ENCODE results near the gene FBXW5. TPM values are rescaled to one million over a fixed set of nuclear protein-coding genes. Genes with fewer than 3 reads are reported as not detected.

The FBXW5 gene
- total RNA-seq, 2 donors from 2014 or later = 156 to 161 TPM

DNA sequence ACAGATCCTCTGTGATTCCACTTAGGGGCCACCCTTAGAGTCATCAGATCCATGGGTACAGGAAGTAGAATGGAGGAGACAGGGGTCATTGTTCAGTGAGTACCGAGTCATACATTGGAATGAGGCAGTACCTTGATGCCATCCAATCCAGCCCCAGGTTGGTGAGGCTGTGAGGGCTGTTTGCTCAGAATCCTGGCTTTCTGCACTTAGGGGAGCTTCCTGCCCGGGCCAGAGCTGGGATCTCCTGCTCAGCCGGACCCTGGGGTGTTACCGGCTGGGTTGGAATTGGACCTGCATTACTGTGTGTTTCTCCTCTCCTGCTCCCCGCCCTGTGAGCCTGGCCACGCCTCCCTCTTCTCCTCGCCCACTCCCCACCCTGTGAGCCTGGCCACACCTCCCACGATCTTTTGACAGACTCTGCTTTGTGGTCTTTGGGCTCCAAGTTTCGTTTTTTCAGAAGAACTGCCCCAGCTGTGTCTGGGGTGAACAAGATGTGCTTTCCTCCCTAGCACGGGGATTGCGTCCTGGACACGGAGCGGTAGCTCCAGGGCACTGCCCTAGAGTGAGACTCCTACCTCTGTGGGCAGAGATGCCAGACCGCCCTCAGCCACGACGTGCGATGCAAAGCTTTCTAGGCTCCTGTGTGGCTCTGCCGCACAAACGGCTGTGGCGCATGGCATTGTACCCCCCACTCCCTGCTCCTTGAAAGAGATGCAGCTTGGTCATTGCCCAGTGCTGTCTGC, 42.9 kb downstream of the FBXW5 start:
- WGBS, 2 donors = 45 to 51% methylated on average over 9 to 20 of the region's 20 CpGs
- H3K4me3 ChIP-seq = no peak overlapping the region
- H3K4me1 ChIP-seq = peaks cover 54% of the 10 kb centered on the region

DNA sequence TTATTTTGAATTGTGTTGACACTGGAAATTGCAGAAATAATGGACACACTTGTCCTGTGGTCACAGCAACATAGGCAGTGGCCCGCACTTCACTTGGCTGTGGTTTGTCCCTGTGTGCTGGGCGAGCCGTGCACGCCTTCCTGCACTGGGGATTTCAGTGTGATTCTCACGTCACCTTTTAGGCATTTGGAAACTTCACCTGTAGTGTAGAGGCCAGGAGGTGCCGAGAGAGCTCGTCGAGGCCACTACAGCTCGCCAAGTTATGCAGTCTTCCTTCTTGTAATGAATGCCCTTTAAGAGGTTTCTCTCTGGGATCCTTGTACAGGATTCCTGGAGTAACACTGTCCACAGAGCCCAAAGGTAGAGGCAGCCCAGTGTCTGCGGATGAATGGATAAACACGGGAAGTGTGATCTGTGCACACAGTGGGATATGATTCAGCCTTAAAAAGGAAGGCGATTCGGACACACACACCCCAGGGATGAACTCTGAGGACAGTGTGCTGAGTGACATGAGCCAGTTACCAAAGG, 43.5 kb downstream of the FBXW5 start:
- H3K4me3 ChIP-seq = no peak overlapping the region
- TF ChIP-seq POLR2A (IDR thresholded peaks at IDR 0.05) = no peak
- TF ChIP-seq, protein P1, sequence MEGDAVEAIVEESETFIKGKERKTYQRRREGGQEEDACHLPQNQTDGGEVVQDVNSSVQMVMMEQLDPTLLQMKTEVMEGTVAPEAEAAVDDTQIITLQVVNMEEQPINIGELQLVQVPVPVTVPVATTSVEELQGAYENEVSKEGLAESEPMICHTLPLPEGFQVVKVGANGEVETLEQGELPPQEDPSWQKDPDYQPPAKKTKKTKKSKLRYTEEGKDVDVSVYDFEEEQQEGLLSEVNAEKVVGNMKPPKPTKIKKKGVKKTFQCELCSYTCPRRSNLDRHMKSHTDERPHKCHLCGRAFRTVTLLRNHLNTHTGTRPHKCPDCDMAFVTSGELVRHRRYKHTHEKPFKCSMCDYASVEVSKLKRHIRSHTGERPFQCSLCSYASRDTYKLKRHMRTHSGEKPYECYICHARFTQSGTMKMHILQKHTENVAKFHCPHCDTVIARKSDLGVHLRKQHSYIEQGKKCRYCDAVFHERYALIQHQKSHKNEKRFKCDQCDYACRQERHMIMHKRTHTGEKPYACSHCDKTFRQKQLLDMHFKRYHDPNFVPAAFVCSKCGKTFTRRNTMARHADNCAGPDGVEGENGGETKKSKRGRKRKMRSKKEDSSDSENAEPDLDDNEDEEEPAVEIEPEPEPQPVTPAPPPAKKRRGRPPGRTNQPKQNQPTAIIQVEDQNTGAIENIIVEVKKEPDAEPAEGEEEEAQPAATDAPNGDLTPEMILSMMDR (IDR thresholded peaks at IDR 0.05) = no peak
- intact Hi-C loops (cut with DNase I) = no loop called here
- H3K36me3 ChIP-seq (replicated peaks in 1 of 2; ENCODE audit: insufficient read depth in 1 of 2, low read depth in 2 of 2) = no peaks in the 10 kb centered on the region
- peak overlapping the region; percentile 79 to 93 (median 87) for H3K27ac ChIP-seq
- H3K4me1 ChIP-seq = peaks cover 54% of the 10 kb centered on the region
- 63 to 67% methylated on average over 12 to 13 of the region's 13 CpGs for WGBS, 2 donors
- ATAC-seq = peak; percentile 49
- H3K9me3 ChIP-seq = no peaks in the 10 kb centered on the region
- DNase-seq = peak; percentile 44 to 56 (median 52)
- no peaks in the 10 kb centered on the region for H3K27me3 ChIP-seq

More for the DNA sequence above, 42.9 kb downstream of the FBXW5 start:
- peak in 2 of 3 donors; percentile 71 for TF ChIP-seq POLR2A (IDR thresholded peaks at IDR 0.05)
- TF ChIP-seq, protein P1 (IDR thresholded peaks at IDR 0.05) = no peak
- DNase-seq (peak; percentile 28 to 65 (median 42)), ATAC-seq (peak; percentile 62)
- Histone ChIP-seq H3K9me3 (no peaks in the 10 kb centered on the region), H3K36me3 (replicated peaks in 1 of 2; ENCODE audit: insufficient read depth in 1 of 2, low read depth in 2 of 2) (no peaks in the 10 kb centered on the region), H3K27me3 (no peaks in the 10 kb centered on the region), H3K27ac (peak overlapping the region; percentile 79 to 93 (median 87))
- intact Hi-C loops (cut with DNase I) = no loop called here

DNA sequence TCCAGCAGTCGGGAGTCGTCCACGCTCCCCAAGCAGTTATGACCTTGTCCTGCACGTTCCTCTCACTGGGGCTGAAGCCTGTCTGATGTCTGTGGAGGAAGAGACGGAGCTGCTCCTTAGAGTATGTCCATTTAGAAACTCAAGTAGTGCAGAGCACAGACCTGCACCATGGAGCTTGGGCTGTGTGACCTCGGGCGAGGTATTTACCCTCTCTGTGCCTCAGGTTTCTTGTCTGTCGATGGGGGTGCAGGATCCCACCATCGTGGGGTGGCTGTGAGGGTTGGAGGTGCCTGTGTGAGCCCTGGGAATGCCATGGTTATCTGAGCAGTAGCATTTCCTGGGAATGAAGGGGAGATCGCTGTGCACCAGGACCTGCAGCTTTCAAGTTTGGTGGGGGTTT, 44.0 kb downstream of the FBXW5 start:
- H3K27me3 ChIP-seq = no peaks in the 10 kb centered on the region
- TF ChIP-seq, protein P1 (IDR thresholded peaks at IDR 0.05) = no peak
- no peak for TF ChIP-seq POLR2A (IDR thresholded peaks at IDR 0.05)
- peak overlapping the region in 3 of 4 donors; percentile 84 to 93 (median 90) for H3K27ac ChIP-seq
- H3K4me1 ChIP-seq = peaks cover 54% of the 10 kb centered on the region
- H3K4me3 ChIP-seq = no peak overlapping the region
- ATAC-seq (no peak), DNase-seq (no peak)
- H3K9me3 ChIP-seq = no peaks in the 10 kb centered on the region
- 85 to 87% methylated on average over 10 of the region's 10 CpGs for WGBS, 2 donors
- intact Hi-C loops (cut with DNase I) = no loop called here
- H3K36me3 ChIP-seq (replicated peaks in 1 of 2; ENCODE audit: insufficient read depth in 1 of 2, low read depth in 2 of 2) = no peaks in the 10 kb centered on the region

DNA sequence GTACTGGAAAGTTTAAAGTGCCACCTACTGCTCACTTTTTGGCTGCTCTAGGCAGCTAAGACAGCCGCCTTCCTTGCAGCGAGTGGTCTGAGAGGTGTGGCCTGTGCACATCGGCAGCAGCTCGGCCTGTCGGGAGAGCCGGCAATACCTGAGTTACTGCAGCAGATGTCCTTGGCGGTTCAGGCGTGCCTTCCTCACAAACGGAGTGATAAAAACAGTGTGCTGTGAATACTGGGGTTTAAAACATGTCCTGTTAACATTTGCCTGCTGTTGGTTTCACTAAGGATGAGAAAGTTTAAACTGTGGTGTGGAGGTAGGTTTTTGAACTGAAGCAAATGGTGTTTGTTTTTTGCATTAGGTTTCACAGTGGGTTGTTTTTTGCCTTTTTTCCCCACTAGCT, 45.3 kb downstream of the FBXW5 start:
- Histone ChIP-seq H3K36me3 (replicated peaks in 1 of 2; ENCODE audit: insufficient read depth in 1 of 2, low read depth in 2 of 2) (no peaks in the 10 kb centered on the region), H3K4me1 (peaks cover 54% of the 10 kb centered on the region), H3K27ac (peak overlapping the region in 2 of 4 donors; percentile 84 to 93), H3K9me3 (no peaks in the 10 kb centered on the region), H3K4me3 (no peak overlapping the region), H3K27me3 (no peaks in the 10 kb centered on the region)
- no peak for ATAC-seq
- 51 to 58% methylated on average over 9 of the region's 9 CpGs for WGBS, 2 donors
- intact Hi-C loops (cut with DNase I) = no loop called here
- TF ChIP-seq POLR2A (IDR thresholded peaks at IDR 0.05) = no peak
- TF ChIP-seq, protein P1 (IDR thresholded peaks at IDR 0.05) = no peak
- DNase-seq = peak in 1 of 4 donors; percentile 26
